HG02840 (cell line): Measurements from ENCODE around the gene XXYLT1.
"Not testable (repeated sequence)": the region's sequence is repeated elsewhere in the genome, so short reads cannot be mapped to it uniquely, and the experiment has no call there.

Experiments used
- ATAC-seq: cut with Tn5 transposase; IDR thresholded peaks from one replicate; pipeline ENCODE4 v1.9.1; 2021; ENCODE audit warnings: mild to moderate bottlenecking, moderate library complexity, moderate number of reproducible peaks; ENCODE audit not compliant: unreplicated experiment, low FRiP score

Gene XXYLT1

DNA sequence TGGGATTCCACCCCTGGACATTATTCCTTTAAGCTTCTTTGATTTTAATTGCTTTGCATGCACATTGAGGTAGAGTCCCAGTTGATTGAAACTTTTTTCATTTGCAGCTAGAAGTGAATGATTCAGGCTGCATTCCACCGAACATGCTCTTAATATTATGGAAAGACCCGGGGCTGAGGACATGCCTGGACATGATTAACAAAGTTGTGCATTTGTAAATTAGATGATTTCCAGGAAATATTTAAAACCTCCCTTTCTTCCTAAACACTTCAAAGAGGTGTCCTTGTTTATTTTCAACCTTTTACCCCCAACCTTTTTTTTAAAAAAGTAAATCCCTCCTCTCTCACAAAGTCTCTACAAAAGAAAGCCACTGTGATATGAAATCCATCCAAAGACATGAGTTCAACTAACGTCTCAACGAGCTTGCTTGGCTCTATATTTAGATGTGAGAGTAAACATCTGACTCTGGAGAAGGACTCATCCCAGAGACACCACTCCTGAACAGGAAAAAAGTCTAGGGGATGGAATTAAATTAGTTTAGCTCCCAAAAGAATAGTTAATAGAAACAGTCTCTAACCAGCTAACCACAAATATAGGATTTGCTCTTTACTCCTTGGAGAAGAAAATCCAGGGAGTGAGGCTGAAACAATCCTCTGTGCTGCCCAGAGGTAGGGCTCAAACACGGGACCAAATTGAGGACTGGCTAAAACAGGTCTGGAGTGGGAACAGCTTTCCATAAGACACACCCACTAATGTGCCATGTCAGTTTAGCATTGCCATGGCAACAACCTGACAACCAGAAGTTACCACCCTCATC lies 83.1 kb downstream of the XXYLT1 start:
- ATAC-seq = no peak

DNA sequence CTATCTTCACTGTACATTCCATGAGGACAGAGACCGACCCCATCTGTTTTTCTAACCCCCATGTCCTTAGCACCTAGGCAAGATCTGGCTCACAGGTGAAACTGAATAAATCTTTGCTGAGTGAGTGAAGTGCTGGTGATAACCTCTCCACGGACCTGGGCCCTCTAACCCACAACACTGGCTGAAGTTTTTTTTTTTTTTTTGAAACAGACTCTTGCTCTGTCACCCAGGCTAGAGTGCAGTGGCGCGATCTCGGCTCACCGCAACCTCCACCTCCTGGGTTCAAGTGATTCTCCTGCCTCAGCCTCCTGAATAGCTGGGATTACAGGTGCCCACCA lies 84.3 kb downstream of the XXYLT1 start:
- ATAC-seq = not testable (repeated sequence)

- no peak for ATAC-seq
Measured at GRCh38 chr3:195186041-195186709, 84.8 kb downstream of the XXYLT1 start.

DNA sequence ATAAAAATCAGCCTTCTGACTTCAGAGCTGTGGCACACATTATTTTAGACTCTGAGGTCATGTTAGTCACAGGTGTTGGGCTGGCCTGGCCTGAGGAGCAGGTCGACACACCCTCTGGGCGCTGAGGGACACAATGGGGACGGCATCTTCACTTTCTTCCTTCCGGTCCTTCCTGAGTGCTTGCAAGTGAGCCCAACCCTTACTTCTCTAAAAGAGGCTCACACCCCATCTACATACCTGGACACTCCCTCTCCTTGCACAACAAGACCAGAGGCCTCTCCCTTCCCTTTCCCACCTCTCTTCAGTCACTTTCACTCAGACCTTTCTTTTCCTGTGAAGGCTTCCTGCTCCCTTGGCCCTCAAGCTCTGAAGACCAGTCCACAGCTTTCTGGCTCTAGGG lies 85.4 kb downstream of the XXYLT1 start:
- no peak for ATAC-seq

GRCh38 chr3:195184716-195185421 lies 86.1 kb downstream of the XXYLT1 start:
- ATAC-seq = no peak

DNA sequence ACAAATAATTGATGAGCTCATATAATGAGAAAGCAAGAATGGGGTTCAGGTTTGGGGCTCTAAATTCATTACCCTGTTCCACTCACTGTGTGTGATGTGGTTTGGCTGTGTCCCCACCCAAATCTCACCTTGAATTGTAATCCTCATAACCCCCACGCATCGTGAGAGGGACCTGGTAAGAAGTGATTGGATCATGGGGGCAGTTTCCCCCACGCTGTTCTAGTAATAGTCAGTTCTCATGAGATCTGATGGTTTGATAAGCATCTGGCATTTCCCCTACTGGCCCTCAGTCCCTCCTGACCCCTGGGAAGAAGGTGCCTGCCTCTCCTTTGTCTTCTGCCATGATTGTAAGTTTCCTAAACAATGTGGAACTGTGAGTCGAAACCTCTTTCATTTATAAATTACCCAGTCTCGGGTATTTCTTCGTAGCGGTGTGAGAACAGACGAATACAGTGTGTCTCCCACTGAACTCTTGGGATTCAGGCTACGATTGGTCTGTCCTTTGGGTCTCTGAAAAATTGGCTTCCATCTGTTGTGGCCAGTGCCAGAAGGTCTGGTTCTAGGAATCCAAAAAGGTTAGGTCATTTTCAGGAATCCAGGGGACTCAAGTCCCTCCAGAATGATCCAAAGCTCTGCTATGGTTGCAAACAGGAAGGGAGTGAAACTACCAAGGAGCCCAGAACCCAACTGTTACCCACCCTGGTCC lies 87.7 kb downstream of the XXYLT1 start:
- ATAC-seq = no peak

DNA sequence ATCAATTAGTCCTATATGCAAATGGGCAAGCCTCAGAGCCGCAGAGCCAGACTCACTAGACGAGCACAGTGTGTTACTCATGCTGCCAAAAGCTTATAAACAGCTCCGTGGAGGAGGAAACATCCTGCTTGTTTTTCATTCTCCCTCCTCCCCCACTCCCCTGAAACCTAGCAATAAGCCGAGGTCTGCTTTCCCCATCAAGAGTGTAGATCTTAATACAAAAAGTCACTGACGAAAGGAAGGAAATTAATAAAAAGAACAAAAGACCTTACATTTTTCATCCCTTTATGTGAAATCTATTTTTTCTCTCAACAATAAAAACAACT lies 88.5 kb downstream of the XXYLT1 start:
- no peak for ATAC-seq

- no peak for ATAC-seq
Measured at GRCh38 chr3:195181741-195182469, 89.1 kb downstream of the XXYLT1 start.

DNA sequence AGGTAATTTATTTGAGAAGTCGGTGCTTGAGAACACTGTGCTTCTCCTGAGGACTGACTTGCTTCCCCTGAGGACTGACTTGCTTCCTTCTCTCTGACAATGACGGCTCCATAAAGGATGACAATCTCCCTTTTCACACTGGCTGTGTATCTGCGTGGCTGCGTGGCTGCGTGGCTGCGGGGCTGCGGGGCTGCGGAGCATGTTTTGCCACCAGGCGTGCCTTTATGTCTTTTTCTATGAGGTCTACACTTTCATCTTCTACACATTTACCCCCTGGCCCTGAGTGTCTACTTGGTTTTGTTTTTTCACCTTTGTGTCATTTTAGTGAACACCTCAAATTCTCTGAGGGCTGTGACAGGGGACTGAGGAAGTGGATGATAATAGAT lies 89.9 kb downstream of the XXYLT1 start:
- ATAC-seq = no peak

DNA sequence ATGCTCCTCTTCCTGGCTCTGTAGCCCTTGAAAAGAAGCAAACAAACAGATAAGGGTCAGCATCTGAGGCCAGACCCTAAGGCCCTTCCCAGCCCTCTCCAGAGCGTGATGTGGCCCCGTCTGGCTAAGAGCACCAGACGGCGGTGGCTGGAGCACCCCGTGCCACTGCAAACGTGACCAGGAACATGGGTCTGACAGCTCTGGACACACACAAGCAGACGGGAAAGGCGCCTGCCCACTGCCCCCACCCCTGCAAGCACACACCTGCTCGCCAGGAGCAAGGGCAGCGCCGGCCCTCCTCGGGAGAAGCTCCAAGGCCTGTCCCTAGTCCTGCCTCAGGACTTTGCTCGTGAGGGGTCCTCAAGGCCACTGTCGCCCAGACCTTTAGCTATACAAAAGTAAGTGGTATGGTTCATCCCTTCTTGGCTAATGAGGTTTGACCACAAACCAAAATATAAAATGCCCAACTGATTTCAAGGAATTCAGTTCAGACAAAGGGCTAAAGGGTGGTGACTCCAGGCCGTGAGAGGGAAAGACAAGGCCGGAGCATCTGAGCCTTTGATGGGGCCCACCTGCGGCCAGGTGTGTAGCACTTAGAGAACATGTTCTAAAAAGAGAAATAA lies 90.4 kb downstream of the XXYLT1 start:
- ATAC-seq = no peak

DNA sequence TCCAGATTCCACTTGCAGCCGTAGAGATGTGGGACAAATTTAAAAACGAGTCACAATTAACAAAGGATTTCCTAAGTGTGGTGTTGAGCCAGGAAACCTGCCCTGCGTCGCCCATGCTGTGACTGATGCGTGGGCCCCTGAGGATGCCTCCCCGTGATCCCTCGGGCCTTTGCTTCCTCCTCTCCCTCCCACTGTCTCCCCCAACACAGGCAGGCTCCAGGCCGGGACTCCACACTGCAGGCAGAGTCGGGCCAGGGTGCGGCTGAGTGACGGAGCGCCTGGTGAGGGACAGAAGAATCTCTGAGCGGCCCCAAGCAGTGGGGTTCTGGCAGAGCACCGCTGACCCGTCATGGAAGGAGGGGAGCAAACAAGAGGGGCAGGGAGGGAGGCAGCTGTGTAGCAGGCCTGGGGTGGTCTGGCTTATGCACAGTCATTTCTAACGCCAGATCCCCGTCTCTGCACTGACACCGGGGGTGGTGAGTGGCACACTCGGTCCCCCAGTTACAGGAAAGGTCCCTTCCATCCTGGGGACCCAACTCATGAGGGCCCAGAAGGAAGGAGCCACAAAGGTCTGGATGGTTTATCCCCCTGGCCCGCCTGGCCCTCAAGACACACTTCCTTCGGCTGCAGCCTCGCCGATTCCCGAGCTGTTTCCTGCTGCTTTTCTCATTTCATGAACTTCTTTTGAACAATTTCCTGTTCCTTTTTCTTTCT lies 91.0 kb downstream of the XXYLT1 start:
- no peak for ATAC-seq

- ATAC-seq = no peak
Measured at GRCh38 chr3:195178124-195178910, 92.6 kb downstream of the XXYLT1 start.

DNA sequence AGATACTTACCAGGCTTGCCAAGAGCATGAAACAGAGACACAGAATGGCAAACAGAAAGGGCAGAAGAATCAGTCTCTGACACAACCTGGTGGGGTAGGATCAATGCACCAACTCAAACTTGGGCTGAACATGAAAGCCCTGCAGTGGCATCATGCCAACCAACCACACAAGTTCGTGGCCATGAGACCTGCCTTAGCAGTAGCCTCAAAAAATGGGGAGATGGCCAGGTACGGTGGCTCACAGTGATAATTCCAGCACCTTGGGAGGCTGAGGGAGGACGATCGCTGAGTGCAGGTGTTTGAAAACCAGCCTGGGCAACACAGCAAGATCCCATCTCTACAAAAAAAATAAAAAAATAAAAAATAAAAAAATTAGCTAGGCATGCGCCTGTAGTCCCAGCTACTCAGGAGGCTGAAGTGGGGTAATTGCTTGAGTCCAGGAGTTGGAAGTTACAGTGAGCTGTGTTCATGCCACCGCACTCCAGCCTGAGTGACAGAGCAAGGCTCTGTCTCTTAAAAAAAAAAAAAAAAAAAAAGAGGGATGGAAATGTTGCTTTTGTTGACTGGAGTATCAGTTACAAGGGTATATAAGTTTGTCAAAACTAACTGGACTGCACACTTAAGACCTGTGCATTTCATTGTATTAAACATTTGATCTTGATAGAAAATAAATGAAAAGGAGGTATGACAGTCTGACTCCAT lies 93.4 kb downstream of the XXYLT1 start:
- ATAC-seq = no peak

DNA sequence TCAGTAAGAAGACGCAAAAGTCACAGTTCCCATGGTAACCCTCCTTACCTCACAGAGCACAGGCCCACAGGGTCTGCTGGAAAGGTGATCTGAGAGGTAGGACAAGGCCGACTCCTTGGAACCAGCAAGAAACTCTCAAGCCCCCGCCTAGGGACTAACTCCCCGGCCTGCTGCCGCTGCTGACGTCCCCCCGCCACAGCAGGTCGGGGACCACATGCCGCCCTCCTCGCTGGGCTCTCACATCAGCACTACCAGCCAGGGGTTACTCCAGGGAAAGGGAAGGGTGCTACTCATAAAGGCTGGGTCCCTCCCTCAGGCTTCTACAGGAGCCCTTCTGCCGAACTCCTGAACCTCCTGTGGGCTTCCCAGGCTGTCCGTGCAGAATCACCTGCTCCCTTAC lies 94.2 kb downstream of the XXYLT1 start:
- ATAC-seq = no peak

GRCh38 chr3:195175476-195176337 lies 95.3 kb downstream of the XXYLT1 start:
- ATAC-seq = no peak

GRCh38 chr3:195175076-195175475 lies 95.9 kb downstream of the XXYLT1 start:
- no peak for ATAC-seq

DNA sequence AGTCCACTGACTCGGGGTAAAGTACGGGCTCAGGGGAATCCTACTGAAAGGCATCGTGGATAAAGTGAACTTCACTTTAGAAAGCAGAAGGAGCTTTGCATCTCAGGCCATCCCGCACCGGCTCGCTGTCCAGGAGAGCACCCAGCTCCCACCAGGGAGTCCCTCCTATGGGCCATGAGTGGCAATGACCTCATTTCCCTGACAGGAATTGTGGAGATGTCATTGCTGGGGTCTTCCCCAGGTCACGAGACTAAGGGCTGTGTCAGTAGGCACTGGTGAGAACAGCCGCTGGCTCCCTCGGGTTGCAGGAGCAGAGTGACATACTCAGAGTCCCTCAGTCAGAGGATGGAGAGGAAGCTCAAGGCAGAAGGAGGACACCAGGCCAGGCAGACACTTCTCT lies 97.3 kb downstream of the XXYLT1 start:
- no peak for ATAC-seq
